ENCODE results near the gene CSK.

GRCh38 chr15:74768771-74769342 is 13.0 kb upstream of the CSK start:
- TF ChIP-seq CTCF (conservative IDR thresholded peaks at IDR 0.05; ENCODE audit: low read depth, low read length) (peak; percentile 89), EZH2 (IDR thresholded peaks at IDR 0.05; ENCODE audit: borderline replicate concordance, low read depth, low read length, poor library complexity, severe bottlenecking) (no peak)
